ENCODE data around the gene ARAF.

ARAF gene

GRCh38 chrX:47620303-47620685 is 59.3 kb downstream of the ARAF start:
- DNase-seq (ENCODE audit: low spot score), result no peak

All from kidney capillary endothelial cell (primary cell).